ENCODE results near the gene IL1RN.
"Not testable (repeated sequence)": the region's sequence is repeated elsewhere in the genome, so short reads cannot be mapped to it uniquely, and the experiment has no call there.

IL1RN gene

GRCh38 chr2:113126845-113127645 lies at the start of gene IL1RN:
Gene IL1RN, plus strand, starts transcription at chr2:113127598. Its CDS starts 27 bp downstream, at chr2:113127625.
- DNase-seq (ENCODE audit: low read depth) = no peak

GRCh38 chr2:113077921-113078320 lies 49.5 kb upstream of the IL1RN start:
- DNase-seq (ENCODE audit: low read depth) = no peak

- DNase-seq (ENCODE audit: low read depth) = no peak
Observed at GRCh38 chr2:113078350-113078839, 49.0 kb upstream of the IL1RN start.

GRCh38 chr2:113079131-113079530 lies 48.3 kb upstream of the IL1RN start:
- DNase-seq (ENCODE audit: low read depth) = no peak

GRCh38 chr2:113080134-113080533 lies 47.3 kb upstream of the IL1RN start:
- DNase-seq (ENCODE audit: low read depth) = peak; percentile 8

- no peak for DNase-seq (ENCODE audit: low read depth)
Observed at GRCh38 chr2:113081488-113082210, 45.7 kb upstream of the IL1RN start.

GRCh38 chr2:113083296-113083695 lies 44.1 kb upstream of the IL1RN start:
- DNase-seq (ENCODE audit: low read depth) = no peak

- DNase-seq (ENCODE audit: low read depth) = no peak
Observed at GRCh38 chr2:113084249-113085000, 43.0 kb upstream of the IL1RN start.

- no peak for DNase-seq (ENCODE audit: low read depth)
Observed at GRCh38 chr2:113085542-113085941, 41.9 kb upstream of the IL1RN start.

- no peak for DNase-seq (ENCODE audit: low read depth)
Observed at GRCh38 chr2:113088213-113088992, 39.0 kb upstream of the IL1RN start.

GRCh38 chr2:113089916-113090315 lies 37.5 kb upstream of the IL1RN start:
- DNase-seq (ENCODE audit: low read depth) = no peak

GRCh38 chr2:113091231-113091896 lies 36.0 kb upstream of the IL1RN start:
- no peak for DNase-seq (ENCODE audit: low read depth)

GRCh38 chr2:113092864-113093612 lies 34.4 kb upstream of the IL1RN start:
- no peak for DNase-seq (ENCODE audit: low read depth)

- DNase-seq (ENCODE audit: low read depth) = no peak
Observed at GRCh38 chr2:113093613-113093977, 33.8 kb upstream of the IL1RN start.

- not testable (repeated sequence) for DNase-seq (ENCODE audit: low read depth)
Observed at GRCh38 chr2:113096306-113096705, 31.1 kb upstream of the IL1RN start.

GRCh38 chr2:113096842-113097618 lies 30.4 kb upstream of the IL1RN start:
- DNase-seq (ENCODE audit: low read depth) = not testable (repeated sequence)

GRCh38 chr2:113098041-113098440 lies 29.4 kb upstream of the IL1RN start:
- DNase-seq (ENCODE audit: low read depth) = no peak

- DNase-seq (ENCODE audit: low read depth) = no peak
Observed at GRCh38 chr2:113098532-113098931, 28.9 kb upstream of the IL1RN start.

GRCh38 chr2:113102133-113102532 lies 25.3 kb upstream of the IL1RN start:
- DNase-seq (ENCODE audit: low read depth) = no peak

GRCh38 chr2:113103277-113103676 lies 24.1 kb upstream of the IL1RN start:
- no peak for DNase-seq (ENCODE audit: low read depth)

Measured in activated T-helper 9 cell treated with anti-CD3 and anti-CD28 coated beads, Interleukin-2, amount 50 U/mL, for 16 hours (primary cell).